GM19025 (cell line): ENCODE data around the gene GLA.

Experiments
- ATAC-seq: cut with Tn5 transposase; IDR thresholded peaks from one replicate; pipeline ENCODE4 v1.9.1; 2021; ENCODE audit warnings: mild to moderate bottlenecking, low read depth, moderate library complexity; ENCODE audit not compliant: unreplicated experiment

The GLA gene

GRCh38 chrX:101407748-101408531 lies at the start of gene GLA, which contains the start of gene HNRNPH2:
Gene GLA (minus strand): TSS chrX:101407925. CDS start chrX:101407903, 22 bp downstream.
Gene HNRNPH2 (plus strand): TSS chrX:101408222. CDS start chrX:101411989, 3,767 bp downstream.
- ATAC-seq: peak; percentile 93

- no peak for ATAC-seq
Observed at GRCh38 chrX:101452056-101452455, 44.3 kb upstream of the GLA start.

DNA sequence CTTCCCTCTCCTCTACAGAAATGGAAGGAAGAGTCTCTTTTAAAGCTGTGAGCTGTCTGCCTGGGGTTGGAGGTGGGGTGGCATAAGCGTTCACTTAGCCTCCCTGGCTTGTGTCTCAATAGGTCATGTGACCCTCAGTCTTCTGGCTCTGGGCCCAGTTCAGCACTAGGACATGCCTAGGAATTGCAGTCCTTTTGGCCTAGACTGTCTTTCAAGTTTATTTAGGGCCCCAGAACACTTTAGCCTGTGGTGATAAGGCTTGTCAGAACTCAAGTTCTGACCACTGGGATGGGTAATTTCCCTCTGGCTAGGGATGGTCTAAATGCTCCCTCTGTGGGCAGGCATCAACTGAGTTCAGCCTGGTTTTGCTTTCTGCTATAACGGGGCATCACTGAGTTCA lies 43.2 kb upstream of the GLA start:
- no peak for ATAC-seq

GRCh38 chrX:101450085-101450484 lies 42.4 kb upstream of the GLA start:
- ATAC-seq: no peak

- no peak for ATAC-seq
Observed at GRCh38 chrX:101449279-101449678, 41.6 kb upstream of the GLA start.

- ATAC-seq: no peak
Observed at GRCh38 chrX:101442085-101442484, 34.4 kb upstream of the GLA start.

DNA sequence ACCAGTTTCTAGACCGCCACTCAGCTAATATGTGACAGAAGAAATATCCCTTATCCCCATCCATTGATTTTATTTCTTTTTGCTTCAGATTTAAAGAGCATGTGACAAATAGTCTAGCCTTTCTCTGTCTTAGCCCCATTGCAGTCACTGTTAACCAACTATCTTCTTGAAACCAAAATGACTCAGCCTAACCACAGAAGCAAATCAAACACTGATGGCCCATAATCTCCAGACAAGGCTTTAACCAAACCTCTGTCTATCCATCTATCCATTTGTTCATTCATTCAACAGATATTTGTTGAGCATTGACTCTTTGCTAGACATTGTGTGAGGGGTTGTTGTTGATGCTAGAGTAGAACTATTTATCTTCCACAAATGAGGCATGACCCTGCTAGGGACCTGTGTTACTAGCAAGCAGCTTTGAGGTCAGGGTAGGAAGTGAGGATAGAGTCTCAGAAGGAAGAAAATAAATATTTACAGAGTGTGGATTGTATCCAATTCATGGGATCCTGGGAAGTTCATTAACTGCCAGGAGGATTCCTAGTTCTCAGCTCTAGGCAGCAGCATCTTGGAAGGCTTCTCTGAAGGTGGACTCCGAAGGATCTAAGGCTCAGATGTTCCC lies 22.8 kb upstream of the GLA start:
- ATAC-seq: peak; percentile 91

- ATAC-seq: peak; percentile 28
Observed at GRCh38 chrX:101429934-101430333, 22.2 kb upstream of the GLA start.

- ATAC-seq: no peak
Observed at GRCh38 chrX:101427954-101428353, 20.2 kb upstream of the GLA start.

DNA sequence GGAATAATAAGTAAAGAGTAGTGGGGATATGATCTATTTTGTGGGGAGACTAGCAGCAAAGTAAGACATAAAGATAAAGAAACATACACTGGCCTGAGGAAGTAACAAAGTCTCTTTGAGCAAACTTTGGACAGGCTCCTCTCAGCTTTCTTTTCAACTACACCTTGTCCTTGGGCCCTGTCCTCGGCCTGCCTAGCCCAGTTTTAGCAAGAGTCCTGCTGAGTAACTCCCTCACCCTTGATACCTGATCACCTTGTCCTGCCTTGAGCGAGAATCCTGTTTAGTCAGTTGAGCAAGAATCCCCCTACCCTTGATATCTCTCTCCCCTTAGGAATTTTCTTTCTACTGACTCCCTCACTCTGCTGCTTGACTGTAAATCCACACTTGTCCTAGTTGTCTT lies 11.8 kb upstream of the GLA start:
- ATAC-seq: no peak

DNA sequence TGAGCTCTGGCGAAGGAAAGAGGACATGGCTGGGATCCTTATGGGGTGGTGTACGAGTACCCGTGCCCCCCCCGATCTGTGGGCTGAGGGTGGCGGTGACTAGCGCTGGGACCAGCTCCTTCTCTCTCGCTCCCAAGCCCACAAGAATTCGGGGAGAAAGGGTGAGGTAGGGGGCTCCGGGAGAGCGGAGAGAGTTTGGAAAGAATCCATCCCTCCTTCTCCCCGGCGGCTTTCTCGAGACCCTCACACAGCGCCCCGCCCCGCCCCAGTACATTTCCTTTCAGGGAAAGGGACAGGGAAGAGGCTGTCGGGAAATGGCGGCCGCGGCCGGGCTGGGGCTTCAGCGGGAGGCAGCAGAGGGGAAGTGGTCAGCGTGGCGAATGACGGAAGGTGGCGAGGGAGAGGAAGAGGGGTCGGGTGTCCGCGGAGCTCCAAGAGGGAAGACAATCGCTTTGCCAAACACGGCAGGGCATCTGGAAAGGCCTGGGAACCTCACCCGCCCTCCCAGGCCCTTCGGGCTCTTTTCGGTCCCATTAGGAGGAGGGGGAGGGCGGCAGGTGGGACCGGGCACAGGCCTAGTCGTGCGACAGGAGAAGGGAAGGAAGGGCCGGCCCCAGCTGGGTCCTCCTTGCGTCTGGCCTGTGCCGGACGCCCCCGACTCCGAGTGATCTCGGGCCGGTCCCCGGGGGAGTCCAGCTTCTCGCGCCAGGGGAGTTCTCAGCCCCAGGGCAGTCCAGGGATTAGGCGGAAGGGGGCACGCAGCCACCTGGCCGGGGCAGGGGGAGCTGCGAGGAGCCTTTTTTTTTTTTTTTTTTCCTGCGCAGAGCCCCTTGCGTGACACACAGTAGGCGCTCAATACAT lies 10.5 kb upstream of the GLA start:
- ATAC-seq: no peak

DNA sequence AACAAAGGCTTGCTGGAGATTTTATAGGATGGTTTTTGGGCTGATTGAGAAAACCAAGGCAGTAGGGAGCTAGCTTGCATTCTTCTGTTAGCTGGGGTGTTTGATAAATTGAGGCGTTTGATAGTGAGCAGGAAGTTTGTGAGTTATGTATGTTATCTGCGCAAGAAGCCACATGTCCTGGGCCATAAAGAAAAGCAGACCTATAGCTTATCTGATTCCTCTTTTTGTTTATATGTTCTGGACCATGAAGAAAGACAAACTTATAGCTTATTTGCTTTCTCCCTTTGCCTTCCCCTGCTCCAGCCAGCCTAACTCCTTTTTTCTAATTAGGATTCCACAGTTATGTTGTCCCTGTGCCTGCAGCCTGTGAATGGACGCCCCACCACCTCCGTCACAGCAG lies 9.5 kb upstream of the GLA start:
- no peak for ATAC-seq

DNA sequence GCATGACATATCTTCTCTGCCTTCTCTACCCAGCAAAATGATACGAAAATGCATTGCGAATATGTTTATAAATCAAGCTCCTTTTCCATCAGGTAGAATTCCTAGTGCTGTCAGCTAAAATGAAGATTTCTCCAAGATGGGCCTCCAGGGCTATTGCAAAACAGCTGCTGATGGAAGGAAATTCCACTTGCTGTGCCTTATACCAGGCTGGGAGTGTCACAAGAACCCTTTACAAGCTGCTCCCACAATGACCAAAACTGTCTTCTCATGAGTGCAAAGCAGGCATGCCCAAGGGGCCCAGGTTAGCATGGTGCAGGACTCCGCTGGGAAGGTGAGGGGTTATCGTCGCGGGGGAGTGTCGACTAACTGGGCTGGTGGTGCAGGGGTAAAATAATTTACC lies 9.0 kb upstream of the GLA start:
- no peak for ATAC-seq

DNA sequence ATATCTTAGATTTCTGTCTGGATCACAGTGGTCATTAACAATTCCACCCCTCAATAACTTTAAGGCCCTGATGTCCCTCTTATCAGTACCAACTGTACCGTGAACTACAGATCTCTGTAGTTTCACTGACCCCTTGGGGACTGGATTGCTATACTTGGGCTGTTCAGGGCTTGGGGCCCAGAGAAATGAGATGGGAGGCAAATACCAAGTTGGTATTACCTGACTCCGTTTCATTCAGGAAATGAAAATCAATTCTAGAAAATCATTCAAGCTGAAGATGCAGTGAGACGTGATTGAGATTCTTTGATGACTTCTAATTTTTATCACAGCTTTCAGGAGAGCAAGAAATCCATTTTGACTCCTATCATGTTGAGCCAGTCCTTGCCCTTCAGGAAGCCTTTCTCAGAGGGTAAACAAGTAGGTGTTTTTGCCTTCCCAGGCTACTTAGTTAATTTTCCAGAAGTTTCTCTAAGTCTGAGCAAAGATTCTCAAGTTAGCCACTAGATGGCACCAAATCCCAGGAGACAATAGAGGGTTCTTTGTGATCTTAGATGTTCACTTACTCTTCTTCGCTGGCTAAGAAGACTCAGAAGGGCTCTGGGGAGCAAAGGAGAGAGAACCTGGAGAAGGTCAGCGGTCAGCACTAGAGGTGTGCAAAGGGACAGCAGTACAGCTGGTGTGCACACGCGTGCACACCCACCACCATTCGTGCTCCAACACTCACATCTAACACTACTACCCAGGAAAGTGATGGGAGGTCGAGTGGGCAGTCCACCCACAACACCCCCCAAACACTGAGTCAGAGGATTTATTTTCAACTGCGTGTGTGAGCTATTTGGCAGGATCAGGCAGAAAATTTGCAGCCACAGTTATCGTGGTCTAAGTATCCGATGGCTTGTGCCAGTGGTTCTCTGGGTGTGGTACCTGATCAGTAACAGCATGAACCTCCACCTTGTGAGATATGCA lies 7.7 kb upstream of the GLA start:
- peak; percentile 45 for ATAC-seq

- ATAC-seq: no peak
Observed at GRCh38 chrX:101411984-101412383, 4.3 kb upstream of the GLA start.

DNA sequence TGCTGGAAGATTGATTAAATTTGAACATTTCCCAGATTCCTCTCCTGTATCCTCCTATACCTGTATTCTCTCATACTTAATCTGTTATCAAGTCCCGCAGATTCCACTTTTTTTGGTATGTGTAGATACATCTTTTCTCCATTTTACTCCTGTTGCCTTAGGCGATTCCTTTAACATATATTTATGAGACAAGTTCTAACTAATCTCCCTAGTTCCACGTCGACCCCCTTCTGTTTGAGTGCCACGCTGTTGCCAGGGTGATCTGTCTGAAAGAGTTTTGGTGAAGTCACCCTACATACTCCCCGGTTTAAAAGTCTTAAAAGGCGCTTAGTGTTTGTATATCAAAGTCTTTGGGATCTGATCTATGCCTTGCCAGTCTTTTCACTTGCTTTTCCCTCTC lies 2.7 kb upstream of the GLA start:
- no peak for ATAC-seq

- no peak for ATAC-seq
Observed at GRCh38 chrX:101409043-101409442, 1.3 kb upstream of the GLA start.

DNA sequence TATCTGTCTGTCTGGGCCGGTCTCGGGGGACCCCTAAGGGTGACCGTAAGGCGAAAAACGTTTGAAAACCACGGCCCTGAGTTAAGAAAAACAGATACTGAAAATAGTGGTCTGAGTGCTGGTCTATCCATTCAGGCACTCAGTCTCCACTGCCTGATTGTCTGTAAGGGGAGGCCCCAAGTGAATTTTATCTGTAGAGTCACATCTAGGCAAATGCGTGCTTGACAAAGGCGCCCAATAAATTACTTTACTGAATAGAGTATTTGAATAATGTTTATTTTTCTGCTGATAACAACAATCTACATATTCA lies 762 bp upstream of the GLA start:
- ATAC-seq: peak; percentile 25

- no peak for ATAC-seq
Observed at GRCh38 chrX:101407167-101407747, 468 bp downstream of the GLA start.

DNA sequence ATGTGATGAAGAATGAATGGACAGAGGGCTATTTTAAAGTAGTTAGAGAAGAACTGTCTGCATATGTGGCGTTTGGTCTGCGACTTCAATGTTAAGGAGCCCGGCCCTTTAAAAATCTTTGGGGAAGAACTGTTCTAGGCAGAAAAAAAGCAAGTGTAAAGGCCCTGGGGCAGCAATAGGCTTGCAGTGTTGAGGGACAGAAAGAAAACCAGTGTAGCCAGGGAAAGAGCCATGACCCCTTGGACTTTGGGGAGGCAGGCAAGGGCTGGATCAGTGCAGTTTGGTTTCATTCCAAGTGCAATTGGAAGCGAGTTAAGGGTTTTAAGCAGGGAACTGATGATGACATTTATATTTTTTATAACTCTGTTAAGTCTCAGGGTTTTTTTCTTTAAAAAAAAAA lies 7.9 kb downstream of the GLA start:
- ATAC-seq: no peak
